Osteocyte (in vitro differentiated cells): ENCODE results near the gene FBXO30. TPM values are rescaled to one million over a fixed set of nuclear protein-coding genes. Genes with fewer than 3 reads are reported as not detected.

ENCODE experiments used
- DNase-seq: peaks from one replicate; pipeline ENCODE4 v3.0.0; 2021; ENCODE audit warnings: mixed read lengths; ENCODE audit not compliant: unreplicated experiment; ENCODE audit errors: extremely low spot score
- H3K27ac Mint-ChIP-seq: one replicate; pipeline ENCODE4 v1.8.0; 2021; ENCODE audit warnings: mild to moderate bottlenecking, mixed read lengths; ENCODE audit not compliant: unreplicated experiment
- H3K27me3 Mint-ChIP-seq: one replicate; pipeline ENCODE4 v1.8.0; 2021; ENCODE audit warnings: mixed read lengths; ENCODE audit not compliant: unreplicated experiment
- H3K36me3 Mint-ChIP-seq: one replicate; pipeline ENCODE4 v1.8.0; 2021; ENCODE audit warnings: mixed read lengths; ENCODE audit not compliant: unreplicated experiment
- H3K4me1 Mint-ChIP-seq: one replicate; pipeline ENCODE4 v1.8.0; 2021; ENCODE audit warnings: mixed read lengths; ENCODE audit not compliant: unreplicated experiment
- H3K4me3 Mint-ChIP-seq: one replicate; pipeline ENCODE4 v1.8.0; 2021; ENCODE audit warnings: mild to moderate bottlenecking, moderate library complexity, mixed read lengths; ENCODE audit not compliant: unreplicated experiment
- H3K9me3 Mint-ChIP-seq: one replicate; pipeline ENCODE4 v1.8.0; 2021; ENCODE audit warnings: mixed read lengths; ENCODE audit not compliant: unreplicated experiment
- CTCF ChIP-seq: fragments of 200-600 bp; sonication (generic); IDR thresholded peaks from 2 replicates; pipeline ENCODE4 v1.5.0; 2021; ENCODE audit warnings: antibody characterized with exemption, mild to moderate bottlenecking, moderate library complexity
- total RNA-seq: library from RNA; stranded (reverse); gene quantifications from 2 replicates; pipeline ENCODE4 v1.2.1, GENCODE V29; 2021

FBXO30 gene
- total RNA-seq, 1 donor from 2014 or later: 13.2 TPM

GRCh38 chr6:145850671-145851070 is 36.1 kb upstream of the FBXO30 start:
- H3K4me1 Mint-ChIP-seq: no peaks in the 10 kb centered on the region
- no peaks in the 10 kb centered on the region for H3K36me3 Mint-ChIP-seq
- H3K27ac Mint-ChIP-seq: no peak overlapping the region
- no peak for DNase-seq
- no peak overlapping the region for H3K4me3 Mint-ChIP-seq
- no peaks in the 10 kb centered on the region for H3K9me3 Mint-ChIP-seq
- no peak for TF ChIP-seq CTCF
- H3K27me3 Mint-ChIP-seq: no peaks in the 10 kb centered on the region

- Mint-ChIP-seq H3K27me3 (no peaks in the 10 kb centered on the region), H3K4me3 (no peak overlapping the region), H3K4me1 (no peaks in the 10 kb centered on the region), H3K27ac (no peak overlapping the region), H3K9me3 (no peaks in the 10 kb centered on the region), H3K36me3 (no peaks in the 10 kb centered on the region)
- TF ChIP-seq CTCF: no peak
- no peak for DNase-seq
Measured at GRCh38 chr6:145848541-145848940, 33.9 kb upstream of the FBXO30 start.

GRCh38 chr6:145845557-145845956 is 31.0 kb upstream of the FBXO30 start:
- Mint-ChIP-seq H3K27ac (no peak overlapping the region), H3K4me1 (no peaks in the 10 kb centered on the region), H3K27me3 (no peaks in the 10 kb centered on the region), H3K4me3 (no peak overlapping the region), H3K36me3 (no peaks in the 10 kb centered on the region), H3K9me3 (no peaks in the 10 kb centered on the region)
- DNase-seq: no peak
- no peak for TF ChIP-seq CTCF

GRCh38 chr6:145844933-145845540 is 30.4 kb upstream of the FBXO30 start:
- no peaks in the 10 kb centered on the region for H3K9me3 Mint-ChIP-seq
- DNase-seq: no peak
- no peaks in the 10 kb centered on the region for H3K27me3 Mint-ChIP-seq
- no peak for TF ChIP-seq CTCF
- H3K27ac Mint-ChIP-seq: no peak overlapping the region
- no peaks in the 10 kb centered on the region for H3K4me1 Mint-ChIP-seq
- H3K36me3 Mint-ChIP-seq: no peaks in the 10 kb centered on the region
- no peak overlapping the region for H3K4me3 Mint-ChIP-seq

GRCh38 chr6:145842693-145843546 is 28.3 kb upstream of the FBXO30 start:
- Mint-ChIP-seq H3K27ac (no peak overlapping the region), H3K4me3 (no peak overlapping the region)
- DNase-seq: no peak

More at GRCh38 chr6:145842693-145843546, 28.3 kb upstream of the FBXO30 start:
- TF ChIP-seq CTCF: no peak
- Mint-ChIP-seq H3K36me3 (no peaks in the 10 kb centered on the region), H3K27me3 (no peaks in the 10 kb centered on the region), H3K4me1 (no peaks in the 10 kb centered on the region), H3K9me3 (no peaks in the 10 kb centered on the region)
